DOHH2 (cell line): ENCODE measurements around the gene BLOC1S2.

Experiments used
- H3F3A ChIP-seq: fragments of 200-600 bp; sonication (generic), shearing (Covaris generic); 2 replicates; pipeline ENCODE4 v1.6.0; 2016; ENCODE audit warnings: antibody characterized with exemption, mild to moderate bottlenecking; ENCODE audit not compliant: control insufficient read depth, insufficient read depth
- H3K27ac ChIP-seq: fragments of 200-600 bp; sonication (generic); 2 replicates; pipeline ENCODE4 v1.5.1; 2014; ENCODE audit warnings: low read depth, mild to moderate bottlenecking, low read length, moderate library complexity
- H3K27me3 ChIP-seq: fragments of 200-600 bp; sonication (generic); 2 replicates; pipeline ENCODE4 v1.6.1; 2014; ENCODE audit warnings: mild to moderate bottlenecking, low read length, mixed read lengths; ENCODE audit not compliant: control insufficient read depth
- H3K36me3 ChIP-seq: fragments of 200-600 bp; sonication (generic); 2 replicates; pipeline ENCODE4 v1.6.1; 2014; ENCODE audit warnings: mild to moderate bottlenecking, low read length, moderate library complexity, mixed read lengths; ENCODE audit not compliant: control insufficient read depth
- H3K4me1 ChIP-seq: fragments of 200-600 bp; sonication (generic); 2 replicates; pipeline ENCODE4 v1.6.1; 2014; ENCODE audit warnings: mild to moderate bottlenecking, low read length, mixed read lengths; ENCODE audit not compliant: control insufficient read depth
- H3K4me2 ChIP-seq: fragments of 200-600 bp; sonication (generic); 2 replicates; pipeline ENCODE4 v1.6.0; 2014; ENCODE audit warnings: mild to moderate bottlenecking, low read length, moderate library complexity
- H3K4me3 ChIP-seq: fragments of 200-600 bp; sonication (generic); 2 replicates; pipeline ENCODE4 v1.5.1; 2014; ENCODE audit warnings: mild to moderate bottlenecking, low read length, mixed read lengths
- H3K79me2 ChIP-seq: fragments of 200-600 bp; sonication (generic); 2 replicates; pipeline ENCODE4 v1.6.1; 2014; ENCODE audit warnings: mild to moderate bottlenecking, low read length, mixed read lengths; ENCODE audit not compliant: control insufficient read depth
- H3K9me2 ChIP-seq: fragments of 200-600 bp; sonication (generic); replicated peaks from 2 replicates; pipeline ENCODE4 v1.6.1; 2014; ENCODE audit warnings: mild to moderate bottlenecking, low read length, mixed read lengths; ENCODE audit not compliant: control insufficient read depth
- H3K9me3 ChIP-seq: fragments of 200-600 bp; sonication (generic); 2 replicates; pipeline ENCODE4 v1.6.1; 2014; ENCODE audit warnings: antibody characterized with exemption, low read length, mixed read lengths; ENCODE audit not compliant: control insufficient read depth, insufficient read depth
- H4K20me1 ChIP-seq: fragments of 200-600 bp; sonication (generic); 2 replicates; pipeline ENCODE4 v1.6.0; 2014; ENCODE audit warnings: low read depth, mild to moderate bottlenecking, antibody characterized with exemption, low read length, moderate library complexity; ENCODE audit not compliant: control insufficient read depth, insufficient read depth
- CTCF ChIP-seq: fragments of 200-600 bp; sonication (generic); IDR thresholded peaks from one replicate; pipeline ENCODE4 v1.5.1; 2014; ENCODE audit warnings: antibody characterized with exemption, mild to moderate bottlenecking, low read depth, low read length; ENCODE audit not compliant: poor library complexity, severe bottlenecking
- EZH2phosphoT487 ChIP-seq: fragments of 200-600 bp; sonication (generic); IDR thresholded peaks from 2 replicates; pipeline ENCODE4 v1.6.1; 2017; ENCODE audit warnings: borderline replicate concordance, mild to moderate bottlenecking, antibody characterized with exemption, low read length, moderate library complexity, mixed read lengths

Gene BLOC1S2

GRCh38 chr10:100239851-100240250 lies 46.6 kb downstream of the BLOC1S2 start:
- no peak overlapping the region for H3K4me3 ChIP-seq
- TF ChIP-seq CTCF (no peak), EZH2phosphoT487 (no peak)
- H3K9me3 ChIP-seq = no peaks in the 10 kb centered on the region
- no peaks in the 10 kb centered on the region for H4K20me1 ChIP-seq
- no peaks in the 10 kb centered on the region for H3K9me2 ChIP-seq
- H3K36me3 ChIP-seq = peaks cover 72% of the 10 kb centered on the region
- H3K27ac ChIP-seq = no peak overlapping the region
- no peaks in the 10 kb centered on the region for H3K79me2 ChIP-seq
- no peak overlapping the region for H3K4me2 ChIP-seq
- H3F3A ChIP-seq = peaks cover 3% of the 10 kb centered on the region; the same call in 1 of the 2 replicates
- no peaks in the 10 kb centered on the region for H3K4me1 ChIP-seq
- H3K27me3 ChIP-seq = no peaks in the 10 kb centered on the region

- Histone ChIP-seq H3K4me3 (no peak overlapping the region), H3K36me3 (peaks cover 74% of the 10 kb centered on the region), H3K9me3 (no peaks in the 10 kb centered on the region), H3K9me2 (no peaks in the 10 kb centered on the region), H3K79me2 (no peaks in the 10 kb centered on the region), H3K4me1 (peaks cover 4% of the 10 kb centered on the region), H3F3A (peaks cover 14% of the 10 kb centered on the region), H3K27ac (no peak overlapping the region), H4K20me1 (no peaks in the 10 kb centered on the region), H3K27me3 (no peaks in the 10 kb centered on the region), H3K4me2 (no peak overlapping the region)
- no peak for TF ChIP-seq EZH2phosphoT487
- TF ChIP-seq CTCF = no peak
Measured at GRCh38 chr10:100238429-100238828, 48.1 kb downstream of the BLOC1S2 start.

GRCh38 chr10:100232101-100232500 lies 54.4 kb downstream of the BLOC1S2 start:
- Histone ChIP-seq H3K4me1 (peaks cover 35% of the 10 kb centered on the region), H3K4me3 (no peak overlapping the region), H4K20me1 (no peaks in the 10 kb centered on the region), H3F3A (peaks cover 22% of the 10 kb centered on the region), H3K79me2 (peaks cover 31% of the 10 kb centered on the region), H3K4me2 (no peak overlapping the region), H3K9me2 (no peaks in the 10 kb centered on the region), H3K27me3 (no peaks in the 10 kb centered on the region), H3K36me3 (peaks cover 48% of the 10 kb centered on the region), H3K9me3 (no peaks in the 10 kb centered on the region), H3K27ac (no peak overlapping the region)
- no peak for TF ChIP-seq CTCF
- TF ChIP-seq EZH2phosphoT487 = no peak
